ENCODE measurements around the gene TPSAB1.

The TPSAB1 gene

GRCh38 chr16:1210461-1210860 lies 30.0 kb upstream of the TPSAB1 start:
- DNase-seq (ENCODE audit: low spot score) = no peak

GRCh38 chr16:1211451-1212268 lies 28.8 kb upstream of the TPSAB1 start:
- no peak for DNase-seq (ENCODE audit: low spot score)

- no peak for DNase-seq (ENCODE audit: low spot score)
Measured at GRCh38 chr16:1212616-1213194, 27.8 kb upstream of the TPSAB1 start.

GRCh38 chr16:1213231-1213630 lies 27.3 kb upstream of the TPSAB1 start:
- no peak for DNase-seq (ENCODE audit: low spot score)

- DNase-seq (ENCODE audit: low spot score) = no peak
Measured at GRCh38 chr16:1213796-1214372, 26.6 kb upstream of the TPSAB1 start.

GRCh38 chr16:1214719-1215118 lies 25.8 kb upstream of the TPSAB1 start:
- DNase-seq (ENCODE audit: low spot score) = no peak

GRCh38 chr16:1215574-1216295 lies 24.8 kb upstream of the TPSAB1 start:
- no peak for DNase-seq (ENCODE audit: low spot score)

GRCh38 chr16:1216296-1216619 lies 24.2 kb upstream of the TPSAB1 start:
- no peak for DNase-seq (ENCODE audit: low spot score)

GRCh38 chr16:1216681-1217400 lies 23.7 kb upstream of the TPSAB1 start:
- DNase-seq (ENCODE audit: low spot score) = no peak

GRCh38 chr16:1217526-1217925 lies 23.0 kb upstream of the TPSAB1 start:
- no peak for DNase-seq (ENCODE audit: low spot score)

- no peak for DNase-seq (ENCODE audit: low spot score)
Measured at GRCh38 chr16:1218061-1218929, 22.2 kb upstream of the TPSAB1 start.

- DNase-seq (ENCODE audit: low spot score) = no peak
Measured at GRCh38 chr16:1218930-1219611, 21.4 kb upstream of the TPSAB1 start.

GRCh38 chr16:1220098-1220728 lies 20.3 kb upstream of the TPSAB1 start:
- no peak for DNase-seq (ENCODE audit: low spot score)

GRCh38 chr16:1220841-1221627 lies 19.5 kb upstream of the TPSAB1 start:
- no peak for DNase-seq (ENCODE audit: low spot score)

- no peak for DNase-seq (ENCODE audit: low spot score)
Measured at GRCh38 chr16:1221628-1222552, 18.6 kb upstream of the TPSAB1 start.

GRCh38 chr16:1222553-1223354 lies 17.8 kb upstream of the TPSAB1 start:
- DNase-seq (ENCODE audit: low spot score) = no peak

Measured in ecto neural progenitor cell (in vitro differentiated cells).